Measurements from ENCODE around the gene ADA. TPM values are rescaled to one million over a fixed set of nuclear protein-coding genes. Genes with fewer than 3 reads are reported as not detected.

ADA gene
- total RNA-seq, 1 experiment from 2014 or later: 28.2 TPM

GRCh38 chr20:44642203-44643153, 9.0 kb downstream of the ADA start:
- Histone ChIP-seq H3K27me3 (ENCODE audit: insufficient read depth, low read depth) (no peaks in the 10 kb centered on the region), H3K4me3 (no peak overlapping the region), H2AFZ (peak overlapping the region; percentile 71), H3K9me3 (ENCODE audit: insufficient read depth, low read depth) (no peaks in the 10 kb centered on the region), H3K36me3 (ENCODE audit: low read depth) (no peaks in the 10 kb centered on the region), H3K9me2 (ENCODE audit: insufficient read depth) (no peaks in the 10 kb centered on the region), H3K79me2 (ENCODE audit: low read depth) (no peaks in the 10 kb centered on the region), H3K4me2 (peak overlapping the region; percentile 67), H3K27ac (peak overlapping the region; percentile 84), H3K4me1 (replicated peaks; ENCODE audit: insufficient read depth) (peaks cover 39% of the 10 kb centered on the region), H4K20me1 (ENCODE audit: insufficient read depth) (no peaks in the 10 kb centered on the region), H3F3A (ENCODE audit: insufficient read depth, low read depth) (peaks cover 25% of the 10 kb centered on the region)
- DNase-seq: peak; percentile 60 to 64
- CTCF ChIA-PET: interaction anchor here (0.7 to 1.0 kb wide), 2 partner anchors 88 to 228 kb away, joined by 3 read pairs; no protein-coding TSS in a partner anchor
- no TSS peak for BruUV-seq (replicated peaks)
- intact Hi-C loops (cut with micrococcal nuclease; ENCODE audit: unreplicated experiment): loop anchor here (1.0 kb wide), 1 partner anchor 9 kb away; the partner anchor contains the start of gene ADA
- TF ChIP-seq EZH2 (IDR thresholded peaks at IDR 0.05; ENCODE audit: low read depth): no peak
- TF ChIP-seq, protein P1, sequence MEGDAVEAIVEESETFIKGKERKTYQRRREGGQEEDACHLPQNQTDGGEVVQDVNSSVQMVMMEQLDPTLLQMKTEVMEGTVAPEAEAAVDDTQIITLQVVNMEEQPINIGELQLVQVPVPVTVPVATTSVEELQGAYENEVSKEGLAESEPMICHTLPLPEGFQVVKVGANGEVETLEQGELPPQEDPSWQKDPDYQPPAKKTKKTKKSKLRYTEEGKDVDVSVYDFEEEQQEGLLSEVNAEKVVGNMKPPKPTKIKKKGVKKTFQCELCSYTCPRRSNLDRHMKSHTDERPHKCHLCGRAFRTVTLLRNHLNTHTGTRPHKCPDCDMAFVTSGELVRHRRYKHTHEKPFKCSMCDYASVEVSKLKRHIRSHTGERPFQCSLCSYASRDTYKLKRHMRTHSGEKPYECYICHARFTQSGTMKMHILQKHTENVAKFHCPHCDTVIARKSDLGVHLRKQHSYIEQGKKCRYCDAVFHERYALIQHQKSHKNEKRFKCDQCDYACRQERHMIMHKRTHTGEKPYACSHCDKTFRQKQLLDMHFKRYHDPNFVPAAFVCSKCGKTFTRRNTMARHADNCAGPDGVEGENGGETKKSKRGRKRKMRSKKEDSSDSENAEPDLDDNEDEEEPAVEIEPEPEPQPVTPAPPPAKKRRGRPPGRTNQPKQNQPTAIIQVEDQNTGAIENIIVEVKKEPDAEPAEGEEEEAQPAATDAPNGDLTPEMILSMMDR (conservative IDR thresholded peaks at IDR 0.05): no peak; the same call in 1 of the 2 replicates
- POLR2A ChIA-PET (ENCODE audit: unreplicated experiment): interaction anchor here (0.5 kb wide), 1 partner anchor 236 kb away, joined by 3 read pairs; no protein-coding TSS in a partner anchor

DNA sequence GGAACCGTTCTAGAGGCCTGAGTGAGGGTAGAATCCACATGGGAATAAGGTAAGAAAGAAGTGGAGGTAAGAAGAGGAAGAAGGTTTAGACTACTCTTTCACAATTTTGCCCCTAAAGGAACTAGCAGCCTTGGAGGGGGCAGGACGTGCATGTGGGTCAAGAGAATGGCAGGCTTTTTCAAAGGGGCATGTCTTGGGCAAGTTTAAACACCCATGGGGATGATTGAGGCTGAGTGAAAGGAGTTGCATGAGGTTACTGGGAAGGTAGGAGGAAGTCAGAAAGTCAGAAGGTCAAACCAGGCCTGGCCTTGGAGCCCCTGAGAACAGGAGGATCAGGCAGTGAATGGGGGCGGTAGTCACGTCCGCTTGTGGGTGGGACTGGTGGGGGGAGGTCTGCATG, 10.2 kb downstream of the ADA start:
- TF ChIP-seq, protein P1 (conservative IDR thresholded peaks at IDR 0.05): no peak
- Histone ChIP-seq H3K9me3 (ENCODE audit: insufficient read depth, low read depth) (no peaks in the 10 kb centered on the region), H3K4me2 (no peak overlapping the region), H3K4me3 (no peak overlapping the region), H4K20me1 (ENCODE audit: insufficient read depth) (no peaks in the 10 kb centered on the region), H2AFZ (no peak overlapping the region), H3K27ac (no peak overlapping the region), H3F3A (ENCODE audit: insufficient read depth, low read depth) (peaks cover 25% of the 10 kb centered on the region), H3K79me2 (ENCODE audit: low read depth) (no peaks in the 10 kb centered on the region), H3K36me3 (ENCODE audit: low read depth) (no peaks in the 10 kb centered on the region), H3K27me3 (ENCODE audit: insufficient read depth, low read depth) (no peaks in the 10 kb centered on the region), H3K4me1 (replicated peaks; ENCODE audit: insufficient read depth) (peaks cover 34% of the 10 kb centered on the region), H3K9me2 (ENCODE audit: insufficient read depth) (no peaks in the 10 kb centered on the region)
- DNase-seq: no peak
- intact Hi-C loops (cut with micrococcal nuclease; ENCODE audit: unreplicated experiment): no loop called here
- ChIA-PET CTCF (interaction anchor here (0.7 to 1.0 kb wide), 2 partner anchors 89 to 227 kb away, joined by 3 read pairs; no protein-coding TSS in a partner anchor), POLR2A (ENCODE audit: unreplicated experiment) (no interaction called here)
- no TSS peak for BruUV-seq (replicated peaks)

- POLR2A ChIA-PET (ENCODE audit: unreplicated experiment): no interaction called here
- Histone ChIP-seq H3F3A (ENCODE audit: insufficient read depth, low read depth) (peaks cover 25% of the 10 kb centered on the region), H3K79me2 (ENCODE audit: low read depth) (no peaks in the 10 kb centered on the region), H3K27ac (no peak overlapping the region), H3K4me3 (no peak overlapping the region), H3K27me3 (ENCODE audit: insufficient read depth, low read depth) (no peaks in the 10 kb centered on the region), H3K4me2 (no peak overlapping the region), H3K36me3 (ENCODE audit: low read depth) (no peaks in the 10 kb centered on the region), H3K9me3 (ENCODE audit: insufficient read depth, low read depth) (no peaks in the 10 kb centered on the region), H2AFZ (no peak overlapping the region), H3K9me2 (ENCODE audit: insufficient read depth) (no peaks in the 10 kb centered on the region), H3K4me1 (replicated peaks; ENCODE audit: insufficient read depth) (peaks cover 34% of the 10 kb centered on the region), H4K20me1 (ENCODE audit: insufficient read depth) (no peaks in the 10 kb centered on the region)
- no TSS peak for BruUV-seq (replicated peaks)
- CTCF ChIA-PET: no interaction called here
- no peak for TF ChIP-seq EZH2 (IDR thresholded peaks at IDR 0.05; ENCODE audit: low read depth)
- TF ChIP-seq, protein P1 (conservative IDR thresholded peaks at IDR 0.05): no peak
- intact Hi-C loops (cut with micrococcal nuclease; ENCODE audit: unreplicated experiment): no loop called here
- DNase-seq: no peak
Observed at GRCh38 chr20:44640522-44640921, 11.0 kb downstream of the ADA start.

All from PC-9 (cell line).